Measurements from ENCODE around the gene MTX2.

Gene MTX2

DNA sequence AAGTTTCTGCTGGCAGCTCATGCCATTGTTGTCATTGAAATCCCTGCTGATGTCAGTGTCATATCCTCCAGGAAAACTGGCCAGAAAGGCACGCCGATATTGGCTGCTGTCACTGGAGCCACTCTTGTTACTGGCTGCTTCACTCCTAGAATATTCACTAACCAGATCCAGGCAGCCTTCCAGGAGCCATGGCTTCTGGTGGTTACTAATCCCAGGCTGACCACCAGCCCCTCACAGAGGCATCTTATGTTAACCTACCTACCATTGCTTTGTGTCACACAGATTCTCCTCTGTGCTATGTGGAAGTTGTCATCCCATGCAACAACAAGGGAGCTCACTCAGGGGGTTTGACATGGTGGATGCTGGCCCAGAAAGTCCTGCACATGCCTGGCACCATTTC lies 27.0 kb upstream of the MTX2 start:
- Histone ChIP-seq H3K27me3 (ENCODE audit: low read length) (no peaks in the 10 kb centered on the region), H3K27ac (ENCODE audit: low read depth, low read length) (no peak overlapping the region), H3K9ac (ENCODE audit: low read length) (no peak overlapping the region), H3K4me2 (ENCODE audit: low read depth, low read length, poor library complexity, severe bottlenecking) (no peak overlapping the region), H2AFZ (ENCODE audit: low read depth, low read length, severe bottlenecking) (no peak overlapping the region), H3K9me3 (ENCODE audit: insufficient read depth, low read length) (no peaks in the 10 kb centered on the region; the same call in 1 of the 2 replicates), H3K4me3 (ENCODE audit: insufficient read depth, low read length, poor library complexity, severe bottlenecking) (no peak overlapping the region), H4K20me1 (ENCODE audit: low read depth, low read length) (no peaks in the 10 kb centered on the region), H3K9me2 (replicated peaks; ENCODE audit: insufficient read depth, low read length) (no peaks in the 10 kb centered on the region), H3K79me2 (ENCODE audit: insufficient read depth, low read length) (no peaks in the 10 kb centered on the region), H3F3A (ENCODE audit: insufficient read depth) (no peaks in the 10 kb centered on the region), H3K36me3 (ENCODE audit: low read length) (no peaks in the 10 kb centered on the region)
- TF ChIP-seq, protein P1, sequence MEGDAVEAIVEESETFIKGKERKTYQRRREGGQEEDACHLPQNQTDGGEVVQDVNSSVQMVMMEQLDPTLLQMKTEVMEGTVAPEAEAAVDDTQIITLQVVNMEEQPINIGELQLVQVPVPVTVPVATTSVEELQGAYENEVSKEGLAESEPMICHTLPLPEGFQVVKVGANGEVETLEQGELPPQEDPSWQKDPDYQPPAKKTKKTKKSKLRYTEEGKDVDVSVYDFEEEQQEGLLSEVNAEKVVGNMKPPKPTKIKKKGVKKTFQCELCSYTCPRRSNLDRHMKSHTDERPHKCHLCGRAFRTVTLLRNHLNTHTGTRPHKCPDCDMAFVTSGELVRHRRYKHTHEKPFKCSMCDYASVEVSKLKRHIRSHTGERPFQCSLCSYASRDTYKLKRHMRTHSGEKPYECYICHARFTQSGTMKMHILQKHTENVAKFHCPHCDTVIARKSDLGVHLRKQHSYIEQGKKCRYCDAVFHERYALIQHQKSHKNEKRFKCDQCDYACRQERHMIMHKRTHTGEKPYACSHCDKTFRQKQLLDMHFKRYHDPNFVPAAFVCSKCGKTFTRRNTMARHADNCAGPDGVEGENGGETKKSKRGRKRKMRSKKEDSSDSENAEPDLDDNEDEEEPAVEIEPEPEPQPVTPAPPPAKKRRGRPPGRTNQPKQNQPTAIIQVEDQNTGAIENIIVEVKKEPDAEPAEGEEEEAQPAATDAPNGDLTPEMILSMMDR (IDR thresholded peaks at IDR 0.05; ENCODE audit: insufficient read depth, low read length, poor library complexity, severe bottlenecking): no peak
- no peak for TF ChIP-seq EZH2phosphoT487 (conservative IDR thresholded peaks at IDR 0.05; ENCODE audit: low read length)

DNA sequence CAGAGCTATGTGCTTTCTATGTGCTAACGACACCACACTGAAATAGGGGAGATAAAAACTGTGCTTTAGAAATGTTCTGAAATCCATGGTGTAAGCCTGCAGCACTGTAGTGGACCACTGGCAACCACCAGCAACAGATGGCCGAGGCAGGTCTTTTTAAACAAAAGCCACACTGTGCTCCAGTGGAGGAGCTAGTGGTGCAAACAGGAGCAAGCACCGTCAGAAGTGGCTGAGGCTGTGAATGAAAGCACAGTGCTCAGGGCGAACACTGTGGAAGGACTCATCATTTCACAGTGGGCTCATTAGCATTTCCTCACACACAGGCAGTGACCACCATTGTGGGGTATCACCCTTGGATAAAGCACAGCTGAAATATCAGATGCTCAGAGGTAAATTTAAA lies 22.9 kb upstream of the MTX2 start:
- Histone ChIP-seq H2AFZ (ENCODE audit: low read depth, low read length, severe bottlenecking) (no peak overlapping the region), H3K9me3 (ENCODE audit: insufficient read depth, low read length) (no peaks in the 10 kb centered on the region; the same call in 1 of the 2 replicates), H4K20me1 (ENCODE audit: low read depth, low read length) (no peaks in the 10 kb centered on the region), H3K4me2 (ENCODE audit: low read depth, low read length, poor library complexity, severe bottlenecking) (no peak overlapping the region), H3F3A (ENCODE audit: insufficient read depth) (no peaks in the 10 kb centered on the region), H3K36me3 (ENCODE audit: low read length) (no peaks in the 10 kb centered on the region), H3K79me2 (ENCODE audit: insufficient read depth, low read length) (no peaks in the 10 kb centered on the region), H3K27me3 (ENCODE audit: low read length) (no peaks in the 10 kb centered on the region), H3K9ac (ENCODE audit: low read length) (no peak overlapping the region), H3K9me2 (replicated peaks; ENCODE audit: insufficient read depth, low read length) (no peaks in the 10 kb centered on the region), H3K4me3 (ENCODE audit: insufficient read depth, low read length, poor library complexity, severe bottlenecking) (no peak overlapping the region), H3K27ac (ENCODE audit: low read depth, low read length) (no peak overlapping the region)
- no peak for TF ChIP-seq EZH2phosphoT487 (conservative IDR thresholded peaks at IDR 0.05; ENCODE audit: low read length)
- TF ChIP-seq, protein P1 (IDR thresholded peaks at IDR 0.05; ENCODE audit: insufficient read depth, low read length, poor library complexity, severe bottlenecking): no peak

DNA sequence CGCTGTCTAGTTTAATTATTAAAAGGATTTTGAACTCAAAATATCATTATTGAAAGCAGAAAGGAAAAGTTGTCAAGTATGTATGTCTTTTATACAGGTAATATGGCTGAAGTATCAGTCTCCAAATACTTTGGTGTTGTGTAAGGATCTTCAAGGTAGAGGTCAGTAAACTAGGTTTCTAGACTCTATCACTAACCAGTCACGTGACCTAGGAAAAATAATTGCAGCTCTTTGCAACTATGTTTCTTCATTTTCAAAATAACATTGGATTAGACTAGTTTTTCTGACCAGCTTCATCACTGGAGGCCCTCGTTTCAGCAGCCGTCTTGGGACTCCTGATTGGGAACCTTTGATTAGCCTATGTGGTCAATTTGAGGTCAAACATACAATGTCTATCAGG lies 21.4 kb upstream of the MTX2 start:
- no peak overlapping the region for H2AFZ ChIP-seq (ENCODE audit: low read depth, low read length, severe bottlenecking)
- no peak overlapping the region for H3K4me2 ChIP-seq (ENCODE audit: low read depth, low read length, poor library complexity, severe bottlenecking)
- H3F3A ChIP-seq (ENCODE audit: insufficient read depth): no peaks in the 10 kb centered on the region
- no peaks in the 10 kb centered on the region for H3K36me3 ChIP-seq (ENCODE audit: low read length)
- no peaks in the 10 kb centered on the region for H3K9me2 ChIP-seq (replicated peaks; ENCODE audit: insufficient read depth, low read length)
- no peaks in the 10 kb centered on the region for H4K20me1 ChIP-seq (ENCODE audit: low read depth, low read length)
- H3K27me3 ChIP-seq (ENCODE audit: low read length): no peaks in the 10 kb centered on the region
- TF ChIP-seq, protein P1 (IDR thresholded peaks at IDR 0.05; ENCODE audit: insufficient read depth, low read length, poor library complexity, severe bottlenecking): no peak
- no peak for TF ChIP-seq EZH2phosphoT487 (conservative IDR thresholded peaks at IDR 0.05; ENCODE audit: low read length)
- H3K9me3 ChIP-seq (ENCODE audit: insufficient read depth, low read length): no peaks in the 10 kb centered on the region; the same call in 1 of the 2 replicates
- no peak overlapping the region for H3K9ac ChIP-seq (ENCODE audit: low read length)
- no peak overlapping the region for H3K4me3 ChIP-seq (ENCODE audit: insufficient read depth, low read length, poor library complexity, severe bottlenecking)
- no peaks in the 10 kb centered on the region for H3K79me2 ChIP-seq (ENCODE audit: insufficient read depth, low read length)
- no peak overlapping the region for H3K27ac ChIP-seq (ENCODE audit: low read depth, low read length)
